Fibroblast of lung (primary cell): ENCODE results near the gene CDH4. TPM values are rescaled to one million over a fixed set of nuclear protein-coding genes. Genes with fewer than 3 reads are reported as not detected.

Source experiments
- DNase-seq, 2 donors: peaks; one replicate each; pipeline versions ENCODE4 v3.0.0 to v3.0.0-alpha.2; 2010; ENCODE audit warnings: low read depth in 2 of 2
- H2AFZ ChIP-seq: 2 replicates; pipeline ENCODE4 v1.5.1; 2012; ENCODE audit warnings: low read length, control low read depth, inconsistent platforms
- H3K27ac ChIP-seq: 2 replicates; pipeline ENCODE4 v1.5.1; 2011; ENCODE audit warnings: low read length, control low read depth; ENCODE audit not compliant: insufficient read depth
- H3K27me3 ChIP-seq: 2 replicates; pipeline ENCODE4 v1.5.1; 2011; ENCODE audit warnings: mild to moderate bottlenecking, low read length; ENCODE audit not compliant: control insufficient read depth, insufficient read depth
- H3K36me3 ChIP-seq: 2 replicates; pipeline ENCODE4 v1.5.1; 2011; ENCODE audit warnings: low read length; ENCODE audit not compliant: control insufficient read depth, insufficient read depth
- H3K4me1 ChIP-seq: 2 replicates; pipeline ENCODE4 v1.5.1; 2011; ENCODE audit warnings: low read length; ENCODE audit not compliant: control insufficient read depth, insufficient read depth; ENCODE audit errors: extremely low read depth
- H3K4me2 ChIP-seq: 2 replicates; pipeline ENCODE4 v1.5.1; 2011; ENCODE audit warnings: low read length, control low read depth; ENCODE audit not compliant: insufficient read depth; ENCODE audit errors: extremely low read depth
- H3K4me3 ChIP-seq, 4 experiments: fragments of 200-600 bp in 1 of 4; sonication (generic) in 1 of 4; replicated peaks in 1 of 4; 2 replicates each; pipeline ENCODE4 v1.5.1; 2011 to 2016; ENCODE audit warnings: low read length in 4 of 4, low read depth in 3 of 4, mild to moderate bottlenecking in 3 of 4, control low read depth in 2 of 4, inconsistent platforms in 1 of 4, mixed read lengths in 1 of 4; ENCODE audit not compliant: insufficient read depth in 1 of 4; ENCODE audit errors: control extremely low read depth in 1 of 4
- H3K79me2 ChIP-seq: 2 replicates; pipeline ENCODE4 v1.5.1; 2012; ENCODE audit warnings: mild to moderate bottlenecking, low read length, inconsistent platforms; ENCODE audit not compliant: control insufficient read depth, insufficient read depth
- H3K9ac ChIP-seq: 2 replicates; pipeline ENCODE4 v1.5.1; 2011; ENCODE audit warnings: mild to moderate bottlenecking, low read length, control low read depth; ENCODE audit not compliant: insufficient read depth
- H3K9me3 ChIP-seq: 2 replicates; pipeline ENCODE4 v1.5.1; 2012; ENCODE audit warnings: low read depth, low read length; ENCODE audit not compliant: control insufficient read depth, insufficient read depth
- H4K20me1 ChIP-seq: 2 replicates; pipeline ENCODE4 v1.5.1; 2011; ENCODE audit warnings: low read length; ENCODE audit not compliant: control insufficient read depth, insufficient read depth; ENCODE audit errors: extremely low read depth
- EZH2 ChIP-seq: IDR thresholded peaks from 2 replicates; pipeline ENCODE4 v1.5.1; 2012; ENCODE audit warnings: low read length, control low read depth, mild to moderate bottlenecking; ENCODE audit errors: missing control alignments
- polyA plus RNA-seq, 2 donors: library from polyadenylated mRNA; depleted of rRNA in 1 of 2; stranded (reverse) in 1 of 2; unstranded in 1 of 2; fragments of >200 nt; gene quantifications; 2 replicates each; pipeline ENCODE4 v1.2.1, GENCODE V29; 2011 to 2012; ENCODE audit warnings: missing spikeins in 1 of 2
- total RNA-seq: library from RNA; depleted of rRNA; stranded (reverse); fragments of >200 nt; gene quantifications from 2 replicates; pipeline ENCODE4 v1.2.1, GENCODE V29; 2014
- TF ChIP-seq, protein P1 (sequence below), 2 donors: IDR thresholded peaks in 1 of 2; conservative IDR thresholded peaks in 1 of 2; 1 replicate in 1 of 2; 2 replicates in 1 of 2; pipeline ENCODE4 v1.5.1; 2011 to 2012; ENCODE audit warnings: low read length in 2 of 2, control low read depth in 1 of 2, inconsistent platforms in 1 of 2, low read depth in 1 of 2, mild to moderate bottlenecking in 1 of 2

The CDH4 gene
- total and polyA plus RNA-seq, 2 donors (not counting 1 experiment from before 2014, with no cell fraction given), result 4.8 to 6.8 TPM

DNA sequence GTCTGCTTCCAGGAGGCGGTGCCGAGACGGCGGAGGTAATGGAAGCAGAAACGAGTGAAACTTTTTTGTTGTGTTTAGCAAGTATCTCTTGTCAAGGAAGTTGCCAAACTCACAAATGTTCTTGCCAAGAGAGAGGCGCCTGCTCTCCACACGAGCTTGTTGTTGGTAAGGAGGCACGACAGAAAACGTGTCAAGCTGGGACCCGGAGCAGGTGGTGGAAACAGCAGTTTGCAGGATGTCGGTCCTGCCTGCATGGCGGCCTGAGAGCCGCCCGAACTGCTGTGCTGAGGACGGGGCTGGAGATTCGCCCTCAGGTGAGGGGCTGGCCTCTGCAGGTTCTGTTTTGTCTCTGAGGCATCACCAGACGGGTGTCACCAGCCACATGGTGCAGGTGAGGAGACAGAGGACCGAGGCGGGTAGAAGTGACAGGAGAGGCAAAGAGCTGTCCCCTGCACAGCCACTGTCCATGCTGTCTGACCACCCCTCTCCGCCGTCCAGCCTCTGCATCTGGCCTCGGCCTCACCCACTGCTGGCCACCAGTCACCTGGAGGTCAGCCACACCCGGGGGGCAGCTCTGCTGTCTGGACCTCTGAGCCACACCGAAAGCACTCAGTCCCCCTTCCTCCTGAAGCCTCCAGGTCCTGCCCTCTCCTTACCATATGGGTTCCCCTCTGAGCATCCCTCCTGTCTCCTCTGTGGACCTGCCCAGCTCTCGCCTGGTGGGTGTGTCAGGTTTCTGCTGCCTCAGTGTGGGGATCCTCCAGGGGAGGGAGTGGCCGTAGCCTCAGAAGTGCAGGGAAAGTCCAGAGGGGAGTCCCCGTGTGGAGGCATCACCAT, 552.1 kb downstream of the CDH4 start:
- H3K4me3 ChIP-seq, result peak overlapping the region in 1 of 4 experiments; percentile 25
- no peaks in the 10 kb centered on the region for H3K4me1 ChIP-seq
- no peak overlapping the region for H3K9ac ChIP-seq
- no peak overlapping the region for H2AFZ ChIP-seq
- DNase-seq, result peak in 1 of 2 donors; percentile 23
- H3K36me3 ChIP-seq, result no peaks in the 10 kb centered on the region
- H3K9me3 ChIP-seq, result no peaks in the 10 kb centered on the region
- peak overlapping the region; percentile 30 for H3K4me2 ChIP-seq
- H3K79me2 ChIP-seq, result no peaks in the 10 kb centered on the region
- H3K27me3 ChIP-seq, result peaks cover 23% of the 10 kb centered on the region
- peak; percentile 58 for TF ChIP-seq EZH2
- TF ChIP-seq, protein P1, sequence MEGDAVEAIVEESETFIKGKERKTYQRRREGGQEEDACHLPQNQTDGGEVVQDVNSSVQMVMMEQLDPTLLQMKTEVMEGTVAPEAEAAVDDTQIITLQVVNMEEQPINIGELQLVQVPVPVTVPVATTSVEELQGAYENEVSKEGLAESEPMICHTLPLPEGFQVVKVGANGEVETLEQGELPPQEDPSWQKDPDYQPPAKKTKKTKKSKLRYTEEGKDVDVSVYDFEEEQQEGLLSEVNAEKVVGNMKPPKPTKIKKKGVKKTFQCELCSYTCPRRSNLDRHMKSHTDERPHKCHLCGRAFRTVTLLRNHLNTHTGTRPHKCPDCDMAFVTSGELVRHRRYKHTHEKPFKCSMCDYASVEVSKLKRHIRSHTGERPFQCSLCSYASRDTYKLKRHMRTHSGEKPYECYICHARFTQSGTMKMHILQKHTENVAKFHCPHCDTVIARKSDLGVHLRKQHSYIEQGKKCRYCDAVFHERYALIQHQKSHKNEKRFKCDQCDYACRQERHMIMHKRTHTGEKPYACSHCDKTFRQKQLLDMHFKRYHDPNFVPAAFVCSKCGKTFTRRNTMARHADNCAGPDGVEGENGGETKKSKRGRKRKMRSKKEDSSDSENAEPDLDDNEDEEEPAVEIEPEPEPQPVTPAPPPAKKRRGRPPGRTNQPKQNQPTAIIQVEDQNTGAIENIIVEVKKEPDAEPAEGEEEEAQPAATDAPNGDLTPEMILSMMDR (conservative IDR thresholded peaks at IDR 0.05 in 1 of 2, IDR thresholded peaks at IDR 0.05 in 1 of 2; ENCODE audit: low read depth in 1 of 2, low read length in 2 of 2), result no peak
- H3K27ac ChIP-seq, result no peak overlapping the region
- H4K20me1 ChIP-seq, result no peaks in the 10 kb centered on the region

DNA sequence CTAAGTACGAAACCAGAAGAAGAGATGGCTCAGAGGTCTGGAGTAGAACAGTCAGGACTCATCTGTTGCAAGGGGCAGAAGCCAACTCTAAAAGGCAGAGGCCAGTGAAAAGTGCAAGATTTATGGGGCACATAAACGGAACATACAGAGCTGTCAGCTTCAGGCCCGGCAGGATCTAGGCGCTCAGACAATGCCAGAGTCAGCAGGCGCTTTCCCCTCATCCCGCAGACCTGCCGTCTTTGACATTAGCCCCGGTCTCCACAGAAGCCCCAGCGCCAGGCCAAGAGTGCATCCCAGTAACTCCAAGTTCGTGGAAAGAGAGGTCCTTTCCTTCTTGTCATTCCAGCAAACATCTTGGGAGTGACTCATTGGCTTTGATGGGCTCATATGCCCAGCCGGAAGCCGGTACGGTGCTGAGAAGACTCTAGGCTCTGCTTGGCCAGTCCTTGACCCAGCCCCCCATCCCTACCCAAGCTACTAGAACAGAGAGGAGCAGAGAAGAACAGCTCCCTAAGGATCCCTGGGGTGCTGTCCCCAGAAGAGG, 552.8 kb downstream of the CDH4 start:
- Histone ChIP-seq H3K4me2 (no peak overlapping the region), H3K4me1 (no peaks in the 10 kb centered on the region), H3K36me3 (no peaks in the 10 kb centered on the region), H2AFZ (no peak overlapping the region), H3K27me3 (peaks cover 23% of the 10 kb centered on the region), H3K9ac (no peak overlapping the region), H3K9me3 (no peaks in the 10 kb centered on the region), H4K20me1 (no peaks in the 10 kb centered on the region), H3K27ac (no peak overlapping the region), H3K4me3 (no peak overlapping the region), H3K79me2 (no peaks in the 10 kb centered on the region)
- peak in 1 of 2 donors; percentile 11 for DNase-seq
- no peak for TF ChIP-seq EZH2

DNA sequence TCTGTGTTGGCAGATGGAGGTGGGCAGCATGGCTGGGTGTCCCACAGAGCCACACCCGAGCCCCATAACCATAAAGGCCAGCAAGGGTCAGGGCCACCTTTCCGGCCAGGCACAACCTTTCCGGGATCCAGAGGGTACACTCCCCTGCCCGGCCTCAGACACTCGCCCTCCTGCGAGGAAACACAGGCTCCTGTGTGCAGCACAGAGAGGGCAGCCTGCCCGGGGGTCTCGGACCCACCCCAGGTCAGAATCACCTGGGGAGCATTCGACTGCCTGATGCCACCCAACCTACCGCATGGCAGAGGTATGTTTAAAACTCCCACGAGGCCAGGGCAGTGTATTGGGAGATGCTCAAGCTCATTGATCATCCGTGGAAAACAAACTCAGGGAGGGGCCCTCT, 553.3 kb downstream of the CDH4 start:
- DNase-seq, result no peak
- Histone ChIP-seq H3K27me3 (peaks cover 23% of the 10 kb centered on the region), H3K9me3 (no peaks in the 10 kb centered on the region), H3K9ac (no peak overlapping the region), H3K4me3 (no peak overlapping the region), H3K4me2 (no peak overlapping the region), H3K4me1 (no peaks in the 10 kb centered on the region), H2AFZ (no peak overlapping the region), H3K27ac (no peak overlapping the region), H4K20me1 (no peaks in the 10 kb centered on the region), H3K36me3 (no peaks in the 10 kb centered on the region), H3K79me2 (no peaks in the 10 kb centered on the region)
- TF ChIP-seq EZH2, result no peak
- TF ChIP-seq, protein P1 (conservative IDR thresholded peaks at IDR 0.05 in 1 of 2, IDR thresholded peaks at IDR 0.05 in 1 of 2; ENCODE audit: low read depth in 1 of 2, low read length in 2 of 2), result no peak
